WTC11 (cell line): ENCODE results near the gene MTCL1. TPM values are rescaled to one million over a fixed set of nuclear protein-coding genes. Genes with fewer than 3 reads are reported as not detected.

ENCODE experiments used
- ATAC-seq: fragments of 200-7000 bp; cut with Tn5 transposase; 2 replicates; pipeline ENCODE4 v1.10.0; 2021; ENCODE audit warnings: mild to moderate bottlenecking, moderate library complexity
- CTCF ChIA-PET: fragments of 300-600 bp; sonication (Branson Sonifier 250); formaldehyde crosslinking; loops from one replicate; lab custom pipeline; 2021; ENCODE audit warnings: antibody characterized with exemption; lab: Charles Lee
- POLR2A ChIA-PET: fragments of 350-600 bp; sonication (Branson Sonifier 250); formaldehyde crosslinking; loops from one replicate; lab custom pipeline; 2021; ENCODE audit warnings: antibody characterized with exemption; lab: Charles Lee
- DNase-seq: peaks from one replicate; pipeline ENCODE4 v3.0.0; 2021; ENCODE audit warnings: low spot score
- H3K27ac Mint-ChIP-seq: 2 replicates; pipeline ENCODE4 v1.8.0; 2021; ENCODE audit warnings: mixed read lengths
- H3K27me3 Mint-ChIP-seq: 2 replicates; pipeline ENCODE4 v1.8.0; 2021; ENCODE audit warnings: low read depth, mild to moderate bottlenecking, moderate library complexity, mixed read lengths
- H3K36me3 Mint-ChIP-seq: 2 replicates; pipeline ENCODE4 v1.8.0; 2021; ENCODE audit warnings: mixed read lengths
- H3K4me1 Mint-ChIP-seq: 2 replicates; pipeline ENCODE4 v1.8.0; 2022; ENCODE audit warnings: mixed read lengths
- H3K4me3 Mint-ChIP-seq: 2 replicates; pipeline ENCODE4 v1.8.0; 2021; ENCODE audit warnings: mild to moderate bottlenecking, moderate library complexity, mixed read lengths
- H3K9me3 Mint-ChIP-seq: 2 replicates; pipeline ENCODE4 v1.8.0; 2021; ENCODE audit warnings: mixed read lengths
- EMX1 ChIP-seq: fragments of 250-450 bp; sonication (Bioruptor Pico); IDR thresholded peaks from 2 replicates; pipeline ENCODE4 v1.8.0; 2021; ENCODE audit warnings: mild to moderate bottlenecking
- FOXK1 ChIP-seq: sonication (generic); formaldehyde crosslinking; IDR thresholded peaks from 2 replicates; pipeline ENCODE4 v1.8.0; 2022; ENCODE audit warnings: mild to moderate bottlenecking, moderate library complexity, missing genetic modification reagents
- IRF2 ChIP-seq: sonication (generic); formaldehyde crosslinking; IDR thresholded peaks from 2 replicates; pipeline ENCODE4 v1.8.0; 2022; ENCODE audit warnings: low read depth, missing genetic modification reagents, borderline replicate concordance
- JUN ChIP-seq: sonication (generic); formaldehyde crosslinking; IDR thresholded peaks from 2 replicates; pipeline ENCODE4 v1.8.0; 2023; ENCODE audit warnings: mild to moderate bottlenecking, missing genetic modification reagents
- MAX ChIP-seq: sonication (generic); formaldehyde crosslinking; IDR thresholded peaks from 2 replicates; pipeline ENCODE4 v1.8.0; 2022; ENCODE audit warnings: mild to moderate bottlenecking, missing genetic modification reagents
- MLX ChIP-seq: sonication (generic); formaldehyde crosslinking; IDR thresholded peaks from 2 replicates; pipeline ENCODE4 v1.8.1; 2023; ENCODE audit warnings: mild to moderate bottlenecking, missing genetic modification reagents, moderate library complexity
- MXD4 ChIP-seq: fragments of 250-450 bp; sonication (Bioruptor Pico); IDR thresholded peaks from 2 replicates; pipeline ENCODE4 v1.8.0; 2021; ENCODE audit warnings: mild to moderate bottlenecking, moderate library complexity, borderline replicate concordance
- NFATC4 ChIP-seq: fragments of 250-450 bp; sonication (Bioruptor Pico); IDR thresholded peaks from 2 replicates; pipeline ENCODE4 v1.9.0; 2021; ENCODE audit warnings: mild to moderate bottlenecking
- NFE2L1 ChIP-seq: sonication (generic); formaldehyde crosslinking; IDR thresholded peaks from 2 replicates; pipeline ENCODE4 v1.8.1; 2023; ENCODE audit warnings: missing genetic modification reagents
- PRDM15 ChIP-seq: sonication (generic); formaldehyde crosslinking; IDR thresholded peaks from 2 replicates; pipeline ENCODE4 v1.8.0; 2022; ENCODE audit warnings: missing genetic modification reagents
- STAT6 ChIP-seq: sonication (generic); formaldehyde crosslinking; conservative IDR thresholded peaks from 2 replicates; pipeline ENCODE4 v1.8.1; 2023; ENCODE audit warnings: mild to moderate bottlenecking, low read depth, missing genetic modification reagents, moderate library complexity
- TEAD1 ChIP-seq: sonication (generic); formaldehyde crosslinking; IDR thresholded peaks from 2 replicates; pipeline ENCODE4 v1.8.0; 2022; ENCODE audit warnings: mild to moderate bottlenecking, missing genetic modification reagents
- TEAD4 ChIP-seq: sonication (generic); formaldehyde crosslinking; IDR thresholded peaks from 2 replicates; pipeline ENCODE4 v1.8.0; 2022; ENCODE audit warnings: mild to moderate bottlenecking, missing genetic modification reagents
- ZNF138 ChIP-seq: sonication (generic); formaldehyde crosslinking; conservative IDR thresholded peaks from 2 replicates; pipeline ENCODE4 v1.8.1; 2022; ENCODE audit warnings: mild to moderate bottlenecking, moderate library complexity, missing genetic modification reagents
- ZNF416 ChIP-seq: fragments of 250-450 bp; sonication (Bioruptor Pico); IDR thresholded peaks from 2 replicates; pipeline ENCODE4 v1.9.0; 2021; ENCODE audit warnings: mild to moderate bottlenecking, inconsistent platforms
- total RNA-seq: library from RNA; stranded (reverse); gene quantifications from 3 replicates; pipeline ENCODE4 v1.2.3, GENCODE V29; 2021
- TF ChIP-seq, protein P1 (sequence below): fragments of 250-450 bp; sonication (Bioruptor Pico); IDR thresholded peaks from 2 replicates; pipeline ENCODE4 v1.9.0; 2021; ENCODE audit warnings: mild to moderate bottlenecking
- TF ChIP-seq, protein P2 (sequence below): sonication (generic); formaldehyde crosslinking; IDR thresholded peaks from 2 replicates; pipeline ENCODE4 v1.8.0; 2023; ENCODE audit warnings: missing genetic modification reagents
- TF ChIP-seq, protein P3 (sequence below): sonication (generic); formaldehyde crosslinking; IDR thresholded peaks from 2 replicates; pipeline ENCODE4 v1.8.1; 2022; ENCODE audit warnings: missing genetic modification reagents, borderline replicate concordance
- TF ChIP-seq, protein P4 (sequence below): fragments of 250-450 bp; sonication (Bioruptor Pico); IDR thresholded peaks from 2 replicates; pipeline ENCODE4 v1.9.0; 2021; ENCODE audit warnings: moderate library complexity, mild to moderate bottlenecking, inconsistent platforms, borderline replicate concordance
- TF ChIP-seq, protein P5 (sequence below): sonication (generic); formaldehyde crosslinking; IDR thresholded peaks from 2 replicates; pipeline ENCODE4 v1.8.1; 2023; ENCODE audit warnings: mild to moderate bottlenecking, missing genetic modification reagents
- TF ChIP-seq, protein P6 (sequence below): sonication (generic); formaldehyde crosslinking; IDR thresholded peaks from 2 replicates; pipeline ENCODE4 v1.8.1; 2022; ENCODE audit warnings: low read depth, mild to moderate bottlenecking, moderate library complexity, missing genetic modification reagents, borderline replicate concordance

The MTCL1 gene
- total RNA-seq, 1 experiment from 2014 or later = 64.3 TPM

DNA sequence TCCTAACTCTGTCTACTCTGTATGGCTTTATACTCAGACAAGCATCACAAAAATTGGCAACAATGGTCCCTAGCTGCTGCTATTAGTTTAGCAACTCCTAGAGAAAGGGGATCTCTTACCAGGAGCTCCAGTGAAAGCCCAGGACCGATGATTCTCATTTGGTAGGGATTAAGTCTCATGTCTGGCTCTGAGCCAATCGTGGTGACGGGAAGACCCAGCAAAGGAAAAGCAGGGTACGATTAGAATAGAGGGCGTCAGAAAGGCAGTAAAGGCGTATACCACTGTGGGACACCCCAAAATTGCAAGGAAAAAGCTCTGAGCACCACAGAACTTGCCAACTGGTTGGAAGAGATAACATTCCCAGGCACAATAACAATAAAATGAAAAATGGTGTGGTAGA, 129.5 kb downstream of the MTCL1 start:
- Mint-ChIP-seq H3K4me1 (peaks cover 7% of the 10 kb centered on the region), H3K4me3 (no peak overlapping the region), H3K9me3 (peaks cover 27% of the 10 kb centered on the region), H3K36me3 (peaks cover 19% of the 10 kb centered on the region), H3K27ac (no peak overlapping the region), H3K27me3 (no peaks in the 10 kb centered on the region; the same call in 1 of the 2 replicates)
- no peak for TF ChIP-seq PRDM15 (CRISPR knock-in tag)
- no peak for TF ChIP-seq TEAD1
- TF ChIP-seq, protein P1, sequence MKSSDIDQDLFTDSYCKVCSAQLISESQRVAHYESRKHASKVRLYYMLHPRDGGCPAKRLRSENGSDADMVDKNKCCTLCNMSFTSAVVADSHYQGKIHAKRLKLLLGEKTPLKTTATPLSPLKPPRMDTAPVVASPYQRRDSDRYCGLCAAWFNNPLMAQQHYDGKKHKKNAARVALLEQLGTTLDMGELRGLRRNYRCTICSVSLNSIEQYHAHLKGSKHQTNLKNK (CRISPR knock-in tag) = no peak
- TF ChIP-seq, protein P2, sequence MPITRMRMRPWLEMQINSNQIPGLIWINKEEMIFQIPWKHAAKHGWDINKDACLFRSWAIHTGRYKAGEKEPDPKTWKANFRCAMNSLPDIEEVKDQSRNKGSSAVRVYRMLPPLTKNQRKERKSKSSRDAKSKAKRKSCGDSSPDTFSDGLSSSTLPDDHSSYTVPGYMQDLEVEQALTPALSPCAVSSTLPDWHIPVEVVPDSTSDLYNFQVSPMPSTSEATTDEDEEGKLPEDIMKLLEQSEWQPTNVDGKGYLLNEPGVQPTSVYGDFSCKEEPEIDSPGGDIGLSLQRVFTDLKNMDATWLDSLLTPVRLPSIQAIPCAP (CRISPR knock-in tag) = no peak
- TF ChIP-seq NFE2L1 (CRISPR knock-in tag) = no peak
- no peak for TF ChIP-seq FOXK1 (CRISPR knock-in tag)
- no peak for TF ChIP-seq ZNF138
- TF ChIP-seq TEAD4 (CRISPR knock-in tag) = no peak
- TF ChIP-seq NFATC4 = no peak
- no peak for TF ChIP-seq MAX
- TF ChIP-seq, protein P3, sequence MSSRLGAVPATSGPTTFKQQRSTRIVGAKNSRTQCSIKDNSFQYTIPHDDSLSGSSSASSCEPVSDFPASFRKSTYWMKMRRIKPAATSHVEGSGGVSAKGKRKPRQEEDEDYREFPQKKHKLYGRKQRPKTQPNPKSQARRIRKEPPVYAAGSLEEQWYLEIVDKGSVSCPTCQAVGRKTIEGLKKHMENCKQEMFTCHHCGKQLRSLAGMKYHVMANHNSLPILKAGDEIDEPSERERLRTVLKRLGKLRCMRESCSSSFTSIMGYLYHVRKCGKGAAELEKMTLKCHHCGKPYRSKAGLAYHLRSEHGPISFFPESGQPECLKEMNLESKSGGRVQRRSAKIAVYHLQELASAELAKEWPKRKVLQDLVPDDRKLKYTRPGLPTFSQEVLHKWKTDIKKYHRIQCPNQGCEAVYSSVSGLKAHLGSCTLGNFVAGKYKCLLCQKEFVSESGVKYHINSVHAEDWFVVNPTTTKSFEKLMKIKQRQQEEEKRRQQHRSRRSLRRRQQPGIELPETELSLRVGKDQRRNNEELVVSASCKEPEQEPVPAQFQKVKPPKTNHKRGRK (CRISPR knock-in tag) = no peak
- TF ChIP-seq STAT6 (CRISPR knock-in tag) = no peak
- TF ChIP-seq EMX1 = no peak
- ATAC-seq (no peak), DNase-seq (no peak)
- ChIA-PET CTCF (no interaction called here), POLR2A (no interaction called here)

DNA sequence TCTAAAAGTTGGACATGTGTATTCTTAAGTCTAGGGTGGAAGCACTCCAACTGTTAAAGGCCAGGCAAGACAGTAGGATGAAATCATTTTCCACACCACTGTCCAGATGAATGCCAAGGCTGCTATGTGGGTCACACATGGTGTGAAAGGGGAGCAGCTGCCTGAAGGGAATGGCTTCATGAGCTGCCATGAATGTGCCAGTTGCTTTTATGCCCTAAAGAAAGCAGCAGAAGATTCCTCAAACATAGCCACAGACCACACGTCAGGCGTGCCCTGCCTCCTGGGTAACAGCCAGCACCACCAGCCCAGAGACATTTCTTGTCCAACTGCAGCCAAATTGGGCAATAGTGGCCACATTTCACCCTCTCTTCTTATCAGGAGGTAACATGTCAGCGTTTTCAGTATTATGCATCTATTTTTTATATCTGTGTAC, 130.2 kb downstream of the MTCL1 start:
- Mint-ChIP-seq H3K27ac (no peak overlapping the region), H3K9me3 (peaks cover 24% of the 10 kb centered on the region), H3K4me1 (peaks cover 4% of the 10 kb centered on the region), H3K36me3 (peaks cover 19% of the 10 kb centered on the region), H3K27me3 (no peaks in the 10 kb centered on the region; the same call in 1 of the 2 replicates), H3K4me3 (no peak overlapping the region)
- CTCF ChIA-PET = no interaction called here
- ATAC-seq (no peak), DNase-seq (no peak)
- POLR2A ChIA-PET = no interaction called here
- TF ChIP-seq, protein P4, sequence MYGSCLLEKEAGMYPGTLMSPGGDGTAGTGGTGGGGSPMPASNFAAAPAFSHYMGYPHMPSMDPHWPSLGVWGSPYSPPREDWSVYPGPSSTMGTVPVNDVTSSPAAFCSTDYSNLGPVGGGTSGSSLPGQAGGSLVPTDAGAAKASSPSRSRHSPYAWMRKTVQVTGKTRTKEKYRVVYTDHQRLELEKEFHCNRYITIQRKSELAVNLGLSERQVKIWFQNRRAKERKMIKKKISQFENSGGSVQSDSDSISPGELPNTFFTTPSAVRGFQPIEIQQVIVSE (CRISPR knock-in tag) = no peak
- TF ChIP-seq JUN (no peak), ZNF416 (no peak), MLX (no peak), MXD4 (CRISPR knock-in tag) (no peak), IRF2 (CRISPR knock-in tag) (no peak)
- TF ChIP-seq, protein P5, sequence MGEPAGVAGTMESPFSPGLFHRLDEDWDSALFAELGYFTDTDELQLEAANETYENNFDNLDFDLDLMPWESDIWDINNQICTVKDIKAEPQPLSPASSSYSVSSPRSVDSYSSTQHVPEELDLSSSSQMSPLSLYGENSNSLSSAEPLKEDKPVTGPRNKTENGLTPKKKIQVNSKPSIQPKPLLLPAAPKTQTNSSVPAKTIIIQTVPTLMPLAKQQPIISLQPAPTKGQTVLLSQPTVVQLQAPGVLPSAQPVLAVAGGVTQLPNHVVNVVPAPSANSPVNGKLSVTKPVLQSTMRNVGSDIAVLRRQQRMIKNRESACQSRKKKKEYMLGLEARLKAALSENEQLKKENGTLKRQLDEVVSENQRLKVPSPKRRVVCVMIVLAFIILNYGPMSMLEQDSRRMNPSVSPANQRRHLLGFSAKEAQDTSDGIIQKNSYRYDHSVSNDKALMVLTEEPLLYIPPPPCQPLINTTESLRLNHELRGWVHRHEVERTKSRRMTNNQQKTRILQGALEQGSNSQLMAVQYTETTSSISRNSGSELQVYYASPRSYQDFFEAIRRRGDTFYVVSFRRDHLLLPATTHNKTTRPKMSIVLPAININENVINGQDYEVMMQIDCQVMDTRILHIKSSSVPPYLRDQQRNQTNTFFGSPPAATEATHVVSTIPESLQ (CRISPR knock-in tag) = no peak
- TF ChIP-seq, protein P2 (CRISPR knock-in tag) = no peak
- TF ChIP-seq, protein P6, sequence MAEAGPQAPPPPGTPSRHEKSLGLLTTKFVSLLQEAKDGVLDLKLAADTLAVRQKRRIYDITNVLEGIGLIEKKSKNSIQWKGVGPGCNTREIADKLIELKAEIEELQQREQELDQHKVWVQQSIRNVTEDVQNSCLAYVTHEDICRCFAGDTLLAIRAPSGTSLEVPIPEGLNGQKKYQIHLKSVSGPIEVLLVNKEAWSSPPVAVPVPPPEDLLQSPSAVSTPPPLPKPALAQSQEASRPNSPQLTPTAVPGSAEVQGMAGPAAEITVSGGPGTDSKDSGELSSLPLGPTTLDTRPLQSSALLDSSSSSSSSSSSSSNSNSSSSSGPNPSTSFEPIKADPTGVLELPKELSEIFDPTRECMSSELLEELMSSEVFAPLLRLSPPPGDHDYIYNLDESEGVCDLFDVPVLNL (CRISPR knock-in tag) = no peak
